Fibroblast of peridontal ligament (primary cell): ENCODE data around the gene AKAP7.
"Not testable (repeated sequence)": the region's sequence is repeated elsewhere in the genome, so short reads cannot be mapped to it uniquely, and the experiment has no call there.

ENCODE experiments used
- DNase-seq: peaks from one replicate; pipeline ENCODE4 v3.0.0-alpha.2; 2010; ENCODE audit errors: extremely low read depth

AKAP7 gene

GRCh38 chr6:131135244-131136020 lies at the start of gene AKAP7:
AKAP7 (plus strand) TSS chr6:131135467; CDS start chr6:131135764, 297 bp downstream.
- DNase-seq = peak; percentile 29

- DNase-seq = not testable (repeated sequence)
These were observed 44.9 kb upstream of the AKAP7 start for GRCh38 chr6:131090339-131090738.

GRCh38 chr6:131091944-131092343 lies 43.3 kb upstream of the AKAP7 start:
- DNase-seq = not testable (repeated sequence)

DNA sequence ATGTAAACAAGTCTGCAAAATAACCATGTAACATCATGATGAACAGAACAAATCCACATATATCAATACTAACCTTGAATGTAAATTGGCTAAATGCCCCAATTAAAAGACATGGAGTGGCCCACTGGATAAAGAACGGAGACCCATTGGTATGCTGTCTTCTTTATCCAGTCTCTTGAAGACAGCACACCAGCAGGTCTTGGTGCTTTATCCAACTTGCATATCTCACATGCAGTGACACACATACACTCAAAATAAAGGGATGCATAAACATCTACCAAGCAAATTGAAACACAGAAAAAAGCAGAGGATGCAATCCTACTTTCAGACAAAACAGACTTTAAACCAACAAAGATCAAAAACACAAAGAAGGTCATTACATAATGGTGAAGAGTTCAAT lies 41.9 kb upstream of the AKAP7 start:
- no peak for DNase-seq

- no peak for DNase-seq
These were observed 38.5 kb upstream of the AKAP7 start for GRCh38 chr6:131096786-131097185.

DNA sequence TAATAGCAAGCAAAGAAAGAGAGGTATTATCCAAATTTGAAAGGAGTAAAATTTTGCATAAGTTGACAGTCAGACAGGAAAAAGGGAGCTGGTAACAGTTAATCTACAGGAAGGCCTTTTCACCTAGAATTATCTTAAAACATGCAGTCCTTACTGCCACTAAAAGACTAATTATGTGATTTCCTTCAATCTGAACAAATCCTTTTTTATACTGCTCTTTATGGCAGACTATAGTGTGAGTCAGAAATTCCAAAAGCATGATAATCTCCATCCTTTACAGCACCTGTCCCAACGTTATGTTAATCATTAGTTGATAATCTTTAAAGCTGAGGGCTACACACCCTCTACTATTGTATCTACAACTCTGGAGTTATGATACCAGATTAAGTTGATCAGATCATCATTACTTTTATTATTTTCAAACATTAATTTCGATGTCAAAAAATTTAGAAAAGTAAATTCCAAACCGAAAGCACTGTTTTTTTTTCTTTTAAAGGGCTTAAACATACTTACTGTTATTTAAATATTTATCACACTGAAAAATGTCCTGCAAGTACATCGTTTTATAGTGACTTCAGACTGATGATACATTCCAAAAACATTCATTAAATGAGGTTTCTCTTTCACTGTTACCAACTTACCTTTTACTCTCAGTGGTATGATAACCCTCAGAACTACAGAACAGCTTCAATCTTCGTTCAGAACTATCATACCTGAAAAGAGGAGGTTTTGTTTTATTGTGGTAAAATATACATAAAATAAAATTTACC lies 33.2 kb upstream of the AKAP7 start:
- DNase-seq = no peak

- no peak for DNase-seq
These were observed 32.0 kb upstream of the AKAP7 start for GRCh38 chr6:131103296-131103695.

- DNase-seq = no peak
These were observed 31.4 kb upstream of the AKAP7 start for GRCh38 chr6:131103901-131104300.

DNA sequence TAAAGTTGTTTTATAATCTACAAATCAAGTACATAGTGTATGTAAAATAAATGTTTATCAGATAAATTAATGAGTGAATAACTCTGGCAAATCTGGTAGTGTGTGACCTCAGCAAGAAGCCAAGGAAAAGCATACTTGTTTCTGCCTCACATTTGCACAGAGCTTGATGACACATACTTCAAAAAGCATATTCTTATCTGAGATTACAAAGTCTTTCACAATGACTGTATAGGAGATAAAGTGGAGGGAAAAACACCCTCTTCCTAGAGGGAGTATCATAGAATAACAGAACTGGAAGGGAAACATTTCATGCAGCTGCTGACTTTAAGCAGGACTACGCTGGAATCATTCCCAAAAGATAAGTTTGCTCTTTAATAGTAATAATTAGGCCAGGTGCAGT lies 28.1 kb upstream of the AKAP7 start:
- peak; percentile 44 for DNase-seq

DNA sequence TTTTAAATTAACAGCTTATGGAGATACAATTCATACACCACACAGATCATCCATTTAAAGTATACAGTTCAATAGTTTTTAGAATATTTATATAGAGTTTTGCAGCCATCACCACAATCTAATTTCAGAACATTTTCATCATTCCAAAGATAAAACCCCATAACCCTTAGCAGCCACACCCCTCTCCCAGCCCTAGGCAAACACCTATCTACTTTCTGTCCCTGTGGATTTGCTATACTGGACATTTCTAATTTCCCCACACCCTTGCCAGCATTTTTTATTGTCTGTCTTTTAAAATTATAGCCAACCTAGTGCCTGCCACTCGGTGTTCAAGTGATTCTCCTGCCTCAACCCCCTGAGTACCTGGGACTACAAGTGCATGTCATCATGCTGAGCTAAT lies 23.0 kb upstream of the AKAP7 start:
- DNase-seq = no peak

DNA sequence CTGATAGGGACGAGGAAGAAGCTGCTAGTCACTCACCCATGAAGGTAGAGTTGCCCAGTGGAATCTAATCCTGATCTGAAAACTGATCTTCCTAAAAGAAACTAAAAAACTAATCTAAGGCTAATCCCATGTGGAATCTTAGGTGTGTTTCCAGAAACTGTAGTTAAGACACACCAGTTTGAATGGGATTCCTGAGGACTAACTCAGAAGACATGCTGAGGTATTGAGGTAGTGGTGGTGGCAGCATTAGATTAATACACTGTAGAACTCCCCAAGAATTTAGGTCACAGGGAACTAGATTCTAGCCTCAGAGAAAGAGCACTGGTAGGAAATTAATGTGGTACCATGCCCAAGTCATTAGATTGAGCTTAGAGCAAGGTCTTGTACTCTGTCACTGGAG lies 19.6 kb upstream of the AKAP7 start:
- DNase-seq = no peak

GRCh38 chr6:131116321-131116720 lies 18.9 kb upstream of the AKAP7 start:
- DNase-seq = no peak

DNA sequence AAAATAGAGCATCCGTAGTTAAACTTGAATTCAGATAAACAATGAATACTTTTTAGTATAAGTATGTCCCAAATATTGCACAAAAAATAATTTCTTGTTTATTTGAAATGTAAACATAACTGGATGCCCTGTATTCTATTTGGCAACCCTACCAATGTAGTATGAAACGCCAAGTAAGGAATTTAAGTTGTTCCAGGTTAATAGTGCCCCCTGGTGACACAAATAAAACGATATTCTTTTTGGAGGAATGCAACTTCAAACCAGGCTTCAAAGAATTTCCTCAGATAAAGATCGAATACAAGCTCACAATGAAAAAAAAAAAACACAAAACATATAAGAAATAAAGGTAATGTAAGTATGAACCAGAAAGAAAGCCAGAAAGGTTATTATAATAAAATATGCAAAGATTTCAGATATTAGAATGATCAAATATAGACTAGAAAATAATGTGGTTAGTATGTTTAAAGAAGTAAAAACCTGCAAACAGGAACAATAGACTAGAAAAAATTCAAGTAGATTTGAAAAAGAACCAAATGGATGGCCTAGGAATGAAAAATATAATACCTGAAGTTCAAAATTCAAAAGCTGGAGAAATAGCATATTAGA lies 18.4 kb upstream of the AKAP7 start:
- peak; percentile 84 for DNase-seq

DNA sequence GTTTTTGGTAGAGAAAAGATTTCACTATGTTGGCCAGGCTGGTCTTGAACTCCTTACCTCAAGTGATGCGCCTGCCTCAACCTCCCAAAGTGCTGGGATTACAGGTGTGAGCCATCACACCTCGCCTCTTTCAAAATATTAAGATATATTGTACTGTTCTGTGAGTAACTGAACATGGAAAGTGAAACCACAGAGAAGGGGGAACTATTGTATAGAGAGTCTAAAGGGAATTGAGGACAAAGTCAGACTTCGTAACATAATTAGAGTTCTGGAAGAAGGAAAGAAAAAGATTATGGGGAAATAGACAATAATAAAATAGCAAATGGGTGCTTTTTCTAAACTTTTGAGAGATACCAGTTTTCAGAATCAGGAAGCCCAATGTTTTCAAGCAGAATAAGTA lies 17.4 kb upstream of the AKAP7 start:
- DNase-seq = no peak

DNA sequence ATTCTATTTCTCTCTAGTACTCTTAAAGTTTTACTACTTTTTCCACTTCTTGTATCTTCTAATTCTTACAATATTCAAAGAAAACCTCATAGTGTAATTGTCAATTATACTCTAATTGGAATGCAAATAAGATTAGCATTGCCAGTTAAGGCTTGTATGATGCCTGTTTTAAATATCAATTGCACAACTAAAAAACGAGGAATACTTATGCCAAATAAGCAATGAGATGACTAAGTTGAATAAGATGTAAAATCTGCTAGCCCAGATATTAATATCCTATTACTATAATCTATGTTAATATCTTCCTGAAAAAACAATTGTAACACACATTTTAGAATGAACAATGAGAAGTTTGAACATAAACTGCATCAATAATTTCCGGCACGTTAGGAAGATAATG lies 13.3 kb upstream of the AKAP7 start:
- no peak for DNase-seq

- no peak for DNase-seq
These were observed 12.8 kb upstream of the AKAP7 start for GRCh38 chr6:131122516-131122915.

DNA sequence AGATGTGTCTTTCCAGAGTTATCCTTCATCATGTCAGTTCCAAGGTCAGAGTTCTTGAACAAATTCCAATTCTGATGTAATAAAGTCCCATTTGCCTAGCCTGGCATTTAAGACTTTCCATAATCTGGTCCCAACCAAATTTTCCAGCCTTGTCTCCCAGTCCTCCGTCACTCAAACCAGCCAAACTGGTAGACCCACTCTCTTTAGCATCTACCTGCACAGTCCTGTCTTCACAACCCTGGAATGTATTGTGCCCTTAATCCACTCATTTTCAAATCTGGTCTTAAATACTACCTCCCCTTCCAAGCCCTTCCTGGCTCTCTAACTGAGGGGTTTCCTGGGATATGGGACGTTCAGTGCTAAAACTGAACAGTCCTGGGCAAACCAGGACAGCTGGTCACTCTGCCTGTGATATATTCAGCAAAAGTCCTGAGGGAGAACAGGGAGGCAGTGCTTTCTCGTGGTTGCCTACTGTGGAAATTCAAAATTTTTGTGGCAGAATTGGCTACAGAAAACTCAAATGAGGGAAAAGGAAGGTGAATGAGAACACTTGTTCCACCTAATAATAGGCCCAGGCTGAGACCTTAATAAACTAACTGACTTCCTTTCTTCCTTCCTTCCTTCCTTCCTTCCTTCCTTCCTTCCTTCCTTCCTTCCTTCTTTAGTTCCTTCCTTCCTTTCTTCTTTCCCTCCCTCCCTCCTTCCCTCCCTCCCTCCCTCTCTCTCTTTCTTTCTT lies 10.8 kb upstream of the AKAP7 start:
- DNase-seq = no peak

GRCh38 chr6:131125431-131125830 lies 9.8 kb upstream of the AKAP7 start:
- no peak for DNase-seq

DNA sequence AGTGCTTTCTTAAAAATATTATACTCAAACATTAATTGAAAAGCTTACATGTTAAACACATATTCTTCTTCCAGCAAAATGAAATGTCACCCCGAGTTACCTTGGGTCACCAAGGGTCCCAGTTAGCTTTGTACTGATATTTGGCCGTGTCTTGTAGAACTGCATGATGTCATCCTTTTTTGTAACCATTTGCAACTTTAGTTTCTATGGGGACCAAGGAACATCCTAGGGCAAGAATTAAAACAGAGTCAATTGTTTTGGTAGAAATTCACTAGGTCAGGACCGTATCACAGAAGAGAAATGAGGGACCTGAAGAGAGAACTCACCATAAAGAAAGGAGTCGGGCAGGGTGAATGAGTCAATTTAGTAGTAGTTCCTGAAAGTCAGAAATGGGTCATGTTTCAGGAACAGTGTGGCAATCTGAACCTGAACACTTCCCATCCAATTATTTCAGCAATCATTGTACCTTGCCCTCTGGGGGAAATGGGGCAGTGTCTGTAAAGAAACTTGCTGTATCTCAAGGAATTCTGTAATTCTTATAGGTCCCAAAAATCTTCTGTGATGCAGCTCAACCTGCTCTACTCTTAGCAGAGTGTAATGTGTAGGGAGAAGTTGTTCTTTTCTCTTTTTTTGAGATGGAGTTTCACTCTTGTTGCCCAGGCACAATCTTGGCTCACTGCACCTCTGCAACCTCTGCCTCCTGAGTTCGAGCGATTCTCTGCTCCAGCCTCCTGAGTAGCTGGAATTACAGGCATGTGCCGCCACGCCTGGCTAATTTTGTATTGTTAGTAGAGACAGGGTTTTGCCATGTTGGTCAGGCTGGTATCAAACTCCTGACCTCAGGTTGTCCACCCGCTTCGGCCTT lies 5.3 kb upstream of the AKAP7 start:
- no peak for DNase-seq

DNA sequence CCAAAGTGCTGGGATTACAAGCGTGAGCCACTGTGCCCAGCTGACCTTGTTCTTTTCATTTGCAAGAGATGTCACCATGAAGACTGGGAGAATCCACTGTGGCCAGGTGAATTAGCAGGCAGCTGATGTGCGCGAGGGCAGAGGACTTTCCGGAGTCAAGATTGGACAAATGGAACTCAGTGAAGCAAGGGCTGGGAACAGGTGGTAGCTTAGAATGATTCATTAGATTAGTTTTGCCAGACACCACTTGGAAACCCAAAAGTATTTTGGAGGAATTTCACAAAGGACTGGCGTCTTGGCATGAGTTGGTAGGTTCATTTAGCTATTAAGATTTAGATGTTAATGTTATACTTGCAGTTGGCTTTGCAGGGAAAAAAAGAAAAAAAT lies 4.7 kb upstream of the AKAP7 start:
- no peak for DNase-seq

GRCh38 chr6:131132360-131132759 lies 2.9 kb upstream of the AKAP7 start:
- no peak for DNase-seq
